Endodermal cell (in vitro differentiated cells): Measurements from ENCODE around the gene RAB35. TPM values are rescaled to one million over a fixed set of nuclear protein-coding genes. Genes with fewer than 3 reads are reported as not detected.
A peak's percentile ranks its signal among the peaks of the same experiment; 100 is the strongest.

ENCODE experiments used
- DNase-seq: peaks from one replicate; pipeline ENCODE4 v3.0.0-alpha.2; 2017
- H3K27ac ChIP-seq: 2 replicates; pipeline ENCODE4 v1.5.1; 2013; ENCODE audit warnings: mild to moderate bottlenecking, low read depth, low read length, moderate library complexity
- H3K27me3 ChIP-seq: 2 replicates; pipeline ENCODE4 v1.6.1; 2013; ENCODE audit warnings: mild to moderate bottlenecking, low read length, moderate library complexity; ENCODE audit not compliant: insufficient read depth, control insufficient read depth, poor library complexity, severe bottlenecking
- H3K36me3 ChIP-seq: 2 replicates; pipeline ENCODE4 v1.7.0; 2013; ENCODE audit warnings: mild to moderate bottlenecking, low read length, moderate library complexity; ENCODE audit not compliant: control insufficient read depth, insufficient read depth
- H3K4me1 ChIP-seq: one replicate; pipeline ENCODE4 v1.7.0; 2013; ENCODE audit warnings: low read length; ENCODE audit not compliant: control insufficient read depth, insufficient read depth
- H3K4me3 ChIP-seq: 2 replicates; pipeline ENCODE4 v1.5.1; 2013; ENCODE audit warnings: mild to moderate bottlenecking, low read length, moderate library complexity
- H3K9ac ChIP-seq: 2 replicates; pipeline ENCODE4 v1.6.1; 2013; ENCODE audit warnings: mild to moderate bottlenecking, low read length, moderate library complexity; ENCODE audit not compliant: poor library complexity, severe bottlenecking; ENCODE audit errors: extremely low read depth
- H3K9me3 ChIP-seq: 2 replicates; pipeline ENCODE4 v1.6.1; 2013; ENCODE audit warnings: mild to moderate bottlenecking, low read length, moderate library complexity; ENCODE audit not compliant: control insufficient read depth
- H3K27ac Mint-ChIP-seq: 2 replicates; pipeline ENCODE4 v1.8.0; 2020; ENCODE audit warnings: mixed read lengths
- H3K27me3 Mint-ChIP-seq: 2 replicates; pipeline ENCODE4 v1.8.0; 2021; ENCODE audit warnings: mild to moderate bottlenecking, mixed read lengths; ENCODE audit not compliant: insufficient read depth
- H3K36me3 Mint-ChIP-seq: 2 replicates; pipeline ENCODE4 v1.8.0; 2020; ENCODE audit warnings: low read depth, mixed read lengths
- H3K4me1 Mint-ChIP-seq: 2 replicates; pipeline ENCODE4 v1.8.0; 2020; ENCODE audit warnings: mixed read lengths
- H3K4me3 Mint-ChIP-seq: 2 replicates; pipeline ENCODE4 v1.8.0; 2020; ENCODE audit warnings: mild to moderate bottlenecking, moderate library complexity, mixed read lengths
- H3K9me3 Mint-ChIP-seq: 2 replicates; pipeline ENCODE4 v1.8.0; 2020; ENCODE audit warnings: mild to moderate bottlenecking, mixed read lengths
- WGBS, 2 experiments: methylation state at CpG; one replicate each; pipeline versions ENCODE4 v1.1.5 to v1.1.7; 2013; ENCODE audit warnings: missing lambda C conversion rate in 2 of 2, mixed read lengths in 1 of 2; ENCODE audit not compliant: insufficient coverage in 1 of 2, insufficient read length in 1 of 2; 5-methylcytosine and 5-hydroxymethylcytosine counted together
- total RNA-seq, 2 donors: library from RNA; stranded (reverse); fragmentation: NEBNext Ultra II Directional in 1 of 2; extraction: Animal tissue kit (Norgen Biotek cat#: 25700) in 1 of 2; gene quantifications; 2 replicates in 1 of 2; 3 replicates in 1 of 2; pipeline ENCODE4 v1.2.1, GENCODE V29; 2021
- TF ChIP-seq, protein P1 (sequence below): fragments of 200-600 bp; sonication (generic); conservative IDR thresholded peaks from 2 replicates; pipeline ENCODE4 v1.5.0; 2021; ENCODE audit warnings: antibody characterized with exemption, mild to moderate bottlenecking

The RAB35 gene
- total RNA-seq, 2 donors from 2014 or later: 32.4 to 36.6 TPM

DNA sequence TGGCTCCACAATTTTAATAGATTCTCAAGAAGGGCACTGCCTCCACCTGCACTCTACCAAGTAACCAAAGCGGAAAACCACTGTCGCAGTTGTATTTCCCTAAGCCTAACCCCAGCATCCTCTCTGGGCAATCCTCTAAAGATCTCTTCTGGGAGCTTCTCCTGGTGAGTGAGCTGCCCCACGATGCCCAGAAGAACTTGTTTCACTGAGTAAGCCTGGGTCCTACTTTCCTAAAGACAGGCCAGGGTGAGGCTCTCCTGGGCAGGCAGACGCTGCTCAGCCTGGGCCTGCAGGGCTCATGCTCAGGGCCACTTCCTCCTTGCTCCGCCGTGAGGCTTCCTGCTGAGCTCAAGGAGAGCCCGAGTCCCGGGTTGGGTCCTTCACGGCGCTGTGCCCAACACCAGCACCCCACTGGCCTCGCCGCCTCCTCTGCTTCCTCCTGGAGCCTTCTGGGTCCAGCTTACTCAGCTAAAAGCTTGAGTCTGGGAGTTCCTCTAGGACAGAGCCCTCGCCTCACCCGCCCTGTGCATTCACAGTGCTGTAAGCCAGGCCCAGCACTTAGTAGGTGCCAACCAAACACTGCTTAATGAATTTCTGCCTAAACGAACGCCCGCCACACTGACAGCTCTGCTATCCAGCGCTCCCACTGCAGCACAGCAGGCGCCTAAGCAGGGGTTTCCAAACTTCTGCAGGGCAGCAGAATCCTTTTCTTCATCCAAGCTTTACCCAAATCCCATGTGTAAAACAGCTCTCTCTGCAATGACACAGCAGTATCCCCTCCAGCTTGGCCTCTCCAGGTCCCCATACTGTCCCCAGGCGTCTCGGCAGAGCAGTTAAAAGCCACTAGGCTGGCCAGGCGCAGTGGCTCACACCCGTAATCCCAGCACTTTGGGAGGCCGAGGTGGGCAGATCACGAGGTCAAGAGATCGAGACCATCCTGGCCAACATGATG is 5.7 kb downstream of the RAB35 start:
- no peaks in the 10 kb centered on the region for H3K9me3 ChIP-seq
- no peaks in the 10 kb centered on the region for H3K27me3 Mint-ChIP-seq
- TF ChIP-seq, protein P1, sequence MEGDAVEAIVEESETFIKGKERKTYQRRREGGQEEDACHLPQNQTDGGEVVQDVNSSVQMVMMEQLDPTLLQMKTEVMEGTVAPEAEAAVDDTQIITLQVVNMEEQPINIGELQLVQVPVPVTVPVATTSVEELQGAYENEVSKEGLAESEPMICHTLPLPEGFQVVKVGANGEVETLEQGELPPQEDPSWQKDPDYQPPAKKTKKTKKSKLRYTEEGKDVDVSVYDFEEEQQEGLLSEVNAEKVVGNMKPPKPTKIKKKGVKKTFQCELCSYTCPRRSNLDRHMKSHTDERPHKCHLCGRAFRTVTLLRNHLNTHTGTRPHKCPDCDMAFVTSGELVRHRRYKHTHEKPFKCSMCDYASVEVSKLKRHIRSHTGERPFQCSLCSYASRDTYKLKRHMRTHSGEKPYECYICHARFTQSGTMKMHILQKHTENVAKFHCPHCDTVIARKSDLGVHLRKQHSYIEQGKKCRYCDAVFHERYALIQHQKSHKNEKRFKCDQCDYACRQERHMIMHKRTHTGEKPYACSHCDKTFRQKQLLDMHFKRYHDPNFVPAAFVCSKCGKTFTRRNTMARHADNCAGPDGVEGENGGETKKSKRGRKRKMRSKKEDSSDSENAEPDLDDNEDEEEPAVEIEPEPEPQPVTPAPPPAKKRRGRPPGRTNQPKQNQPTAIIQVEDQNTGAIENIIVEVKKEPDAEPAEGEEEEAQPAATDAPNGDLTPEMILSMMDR: no peak
- H3K9ac ChIP-seq: no peak overlapping the region
- 81 to 82% methylated on average over 25 to 26 of the region's 26 CpGs for WGBS, 2 experiments
- no peaks in the 10 kb centered on the region for H3K27me3 ChIP-seq
- peaks cover 31% of the 10 kb centered on the region for H3K4me1 Mint-ChIP-seq
- H3K4me3 Mint-ChIP-seq: no peak overlapping the region
- no peaks in the 10 kb centered on the region for H3K9me3 Mint-ChIP-seq
- DNase-seq: peak; percentile 83
- H3K27ac Mint-ChIP-seq: peak overlapping the region; percentile 96
- H3K27ac ChIP-seq: peak overlapping the region; percentile 8
- H3K4me3 ChIP-seq: no peak overlapping the region
- H3K36me3 ChIP-seq: peaks cover 37% of the 10 kb centered on the region
- H3K4me1 ChIP-seq: peaks cover 5% of the 10 kb centered on the region
- peaks cover 42% of the 10 kb centered on the region for H3K36me3 Mint-ChIP-seq

DNA sequence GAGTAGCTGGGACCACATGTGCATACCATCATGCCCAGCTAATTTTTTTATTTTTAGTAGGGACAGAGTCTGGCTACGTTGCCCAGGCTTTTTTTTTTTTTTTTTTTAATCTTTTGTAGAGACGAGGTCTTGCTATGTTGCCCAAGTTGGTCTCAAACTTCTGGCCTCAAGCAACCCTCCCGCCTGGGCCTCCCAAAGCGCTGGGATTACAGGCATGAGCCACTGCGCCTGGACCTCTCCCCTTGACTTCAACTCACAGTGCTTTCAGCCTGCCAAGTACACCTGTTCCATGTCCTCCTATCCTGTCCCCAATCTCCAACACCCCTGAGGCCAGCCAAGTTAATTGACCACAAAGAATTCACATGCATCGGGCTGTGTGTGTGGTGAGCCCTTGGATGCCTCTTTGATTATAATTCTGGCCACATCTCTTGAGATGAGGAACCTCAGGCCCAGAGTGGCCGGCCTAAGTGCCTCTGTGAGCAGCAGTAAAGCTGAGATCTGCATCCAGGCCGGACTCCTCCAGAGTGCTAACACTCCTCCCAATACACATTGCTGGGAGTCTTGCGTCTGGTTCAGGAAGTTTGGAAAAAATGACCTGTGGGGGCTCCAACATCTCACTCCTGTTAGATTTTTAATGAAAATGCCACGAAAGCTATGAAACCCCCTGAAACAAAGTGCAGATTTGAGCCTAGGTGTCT is 6.8 kb downstream of the RAB35 start:
- Mint-ChIP-seq H3K27ac (peak overlapping the region; percentile 96), H3K36me3 (peaks cover 45% of the 10 kb centered on the region)
- H3K4me1 ChIP-seq: peaks cover 5% of the 10 kb centered on the region

DNA sequence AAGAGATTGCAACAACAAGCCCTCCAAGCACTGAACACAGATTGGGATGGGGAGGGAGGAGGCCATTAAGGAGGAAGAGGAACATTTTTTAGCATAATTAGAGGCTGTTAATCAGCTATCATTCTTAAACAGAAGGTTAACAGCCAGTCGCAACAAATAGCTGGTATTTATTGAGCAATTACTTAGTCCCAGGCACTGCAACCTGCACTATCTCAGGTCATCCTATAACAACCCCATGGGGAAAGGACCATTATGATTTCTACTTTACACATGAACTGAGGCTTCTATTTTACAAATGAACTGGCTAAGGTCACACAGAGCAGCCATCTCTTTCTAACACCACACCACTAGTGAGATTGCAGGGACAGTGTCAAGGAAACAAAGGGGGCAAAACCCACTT is 10.4 kb downstream of the RAB35 start:
- Mint-ChIP-seq H3K4me3 (no peak overlapping the region), H3K27ac (no peak overlapping the region), H3K36me3 (peaks cover 45% of the 10 kb centered on the region), H3K27me3 (no peaks in the 10 kb centered on the region), H3K4me1 (peaks cover 24% of the 10 kb centered on the region), H3K9me3 (no peaks in the 10 kb centered on the region)
- TF ChIP-seq, protein P1: no peak
- H3K4me3 ChIP-seq: no peak overlapping the region
- no peak for DNase-seq
- H3K9ac ChIP-seq: no peak overlapping the region
- no peaks in the 10 kb centered on the region for H3K9me3 ChIP-seq
- H3K27ac ChIP-seq: no peak overlapping the region
- WGBS, 2 experiments: 92 to 94% methylated on average over 1 of the region's 1 CpG
- no peaks in the 10 kb centered on the region for H3K27me3 ChIP-seq
- peaks cover 5% of the 10 kb centered on the region for H3K4me1 ChIP-seq
- H3K36me3 ChIP-seq: peaks cover 31% of the 10 kb centered on the region

More for the DNA sequence above, 6.8 kb downstream of the RAB35 start:
- no peaks in the 10 kb centered on the region for H3K27me3 Mint-ChIP-seq
- Histone ChIP-seq H3K27me3 (no peaks in the 10 kb centered on the region), H3K4me3 (no peak overlapping the region), H3K9me3 (no peaks in the 10 kb centered on the region), H3K36me3 (peaks cover 40% of the 10 kb centered on the region), H3K9ac (no peak overlapping the region), H3K27ac (no peak overlapping the region)
- no peak overlapping the region for H3K4me3 Mint-ChIP-seq
- DNase-seq: peak; percentile 75
- 83 to 92% methylated on average over 7 to 10 of the region's 10 CpGs for WGBS, 2 experiments
- TF ChIP-seq, protein P1: no peak
- no peaks in the 10 kb centered on the region for H3K9me3 Mint-ChIP-seq
- peaks cover 27% of the 10 kb centered on the region for H3K4me1 Mint-ChIP-seq
